ENCODE measurements around the gene CLDN3.

The CLDN3 gene

DNA sequence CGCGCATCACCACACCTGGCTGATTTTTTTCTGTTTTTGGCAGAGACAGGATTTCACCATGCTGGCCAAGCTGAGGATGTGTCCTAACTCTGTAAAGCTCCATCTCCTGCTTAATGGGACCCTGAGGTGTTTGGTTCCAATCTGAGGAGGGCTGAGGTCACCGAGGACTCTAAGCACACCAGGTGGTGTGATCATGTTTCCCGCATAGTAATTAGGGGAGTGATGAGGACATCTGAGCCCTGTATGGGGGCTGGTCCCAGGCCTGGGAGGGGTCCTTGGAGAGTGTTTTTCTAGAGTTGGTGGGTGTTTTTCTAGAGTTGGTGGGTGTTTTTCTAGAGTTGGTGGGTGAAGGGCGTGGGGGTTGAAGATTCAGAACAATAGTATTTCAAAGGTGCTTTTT is 28.5 kb downstream of the CLDN3 start:
- peaks cover 9% of the 10 kb centered on the region for H3K36me3 ChIP-seq (ENCODE audit: control insufficient read depth, low read depth, low read length)
- H3K9me3 ChIP-seq (ENCODE audit: control insufficient read depth, low read depth, low read length), result no peaks in the 10 kb centered on the region
- H3K27me3 ChIP-seq (ENCODE audit: control insufficient read depth, insufficient read depth, low read length), result peaks cover 3% of the 10 kb centered on the region
- H3K4me1 ChIP-seq (ENCODE audit: control insufficient read depth, low read depth, low read length), result peaks cover 32% of the 10 kb centered on the region
- H3K27ac ChIP-seq (ENCODE audit: low read length), result peak overlapping the region; percentile 85
- peak overlapping the region; percentile 79 for H3K9ac ChIP-seq (ENCODE audit: low read length)
- H3K4me3 ChIP-seq (ENCODE audit: low read length), result no peak overlapping the region

- Histone ChIP-seq H3K4me1 (ENCODE audit: control insufficient read depth, low read depth, low read length) (peaks cover 32% of the 10 kb centered on the region), H3K27ac (ENCODE audit: low read length) (no peak overlapping the region), H3K27me3 (ENCODE audit: control insufficient read depth, insufficient read depth, low read length) (peaks cover 3% of the 10 kb centered on the region), H3K9ac (ENCODE audit: low read length) (no peak overlapping the region), H3K36me3 (ENCODE audit: control insufficient read depth, low read depth, low read length) (peaks cover 11% of the 10 kb centered on the region), H3K4me3 (ENCODE audit: low read length) (no peak overlapping the region), H3K9me3 (ENCODE audit: control insufficient read depth, low read depth, low read length) (no peaks in the 10 kb centered on the region)
Observed at GRCh38 chr7:73740771-73741170, 29.3 kb downstream of the CLDN3 start.

DNA sequence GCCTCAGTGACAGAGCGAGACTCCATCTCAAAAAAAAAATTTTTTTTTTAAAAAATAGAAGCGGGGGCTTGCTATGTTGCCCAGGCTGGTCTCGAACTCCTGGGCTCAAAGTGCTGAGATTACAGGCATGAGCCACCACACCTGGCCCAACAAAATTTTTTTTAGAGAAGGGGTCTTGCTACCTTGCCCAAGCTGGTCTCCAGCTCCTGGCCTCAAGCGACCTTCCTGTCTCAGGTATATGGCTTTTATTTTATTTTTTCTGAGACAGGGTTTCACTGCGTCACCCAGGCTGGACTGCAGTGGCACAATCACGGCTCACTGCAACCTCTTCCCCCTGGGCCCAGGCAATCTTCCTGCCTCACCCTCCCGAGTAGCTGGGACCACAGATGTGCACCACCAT is 29.9 kb downstream of the CLDN3 start:
- Histone ChIP-seq H3K27ac (ENCODE audit: low read length) (no peak overlapping the region), H3K9ac (ENCODE audit: low read length) (no peak overlapping the region), H3K36me3 (ENCODE audit: control insufficient read depth, low read depth, low read length) (peaks cover 11% of the 10 kb centered on the region), H3K4me1 (ENCODE audit: control insufficient read depth, low read depth, low read length) (peaks cover 32% of the 10 kb centered on the region), H3K27me3 (ENCODE audit: control insufficient read depth, insufficient read depth, low read length) (peaks cover 3% of the 10 kb centered on the region), H3K9me3 (ENCODE audit: control insufficient read depth, low read depth, low read length) (no peaks in the 10 kb centered on the region), H3K4me3 (ENCODE audit: low read length) (no peak overlapping the region)

GRCh38 chr7:73739387-73739767 is 30.7 kb downstream of the CLDN3 start:
- Histone ChIP-seq H3K4me1 (ENCODE audit: control insufficient read depth, low read depth, low read length) (peaks cover 32% of the 10 kb centered on the region), H3K27ac (ENCODE audit: low read length) (no peak overlapping the region), H3K9ac (ENCODE audit: low read length) (peak overlapping the region; percentile 82), H3K9me3 (ENCODE audit: control insufficient read depth, low read depth, low read length) (no peaks in the 10 kb centered on the region), H3K36me3 (ENCODE audit: control insufficient read depth, low read depth, low read length) (peaks cover 11% of the 10 kb centered on the region), H3K27me3 (ENCODE audit: control insufficient read depth, insufficient read depth, low read length) (peaks cover 3% of the 10 kb centered on the region), H3K4me3 (ENCODE audit: low read length) (peak overlapping the region; percentile 85)

DNA sequence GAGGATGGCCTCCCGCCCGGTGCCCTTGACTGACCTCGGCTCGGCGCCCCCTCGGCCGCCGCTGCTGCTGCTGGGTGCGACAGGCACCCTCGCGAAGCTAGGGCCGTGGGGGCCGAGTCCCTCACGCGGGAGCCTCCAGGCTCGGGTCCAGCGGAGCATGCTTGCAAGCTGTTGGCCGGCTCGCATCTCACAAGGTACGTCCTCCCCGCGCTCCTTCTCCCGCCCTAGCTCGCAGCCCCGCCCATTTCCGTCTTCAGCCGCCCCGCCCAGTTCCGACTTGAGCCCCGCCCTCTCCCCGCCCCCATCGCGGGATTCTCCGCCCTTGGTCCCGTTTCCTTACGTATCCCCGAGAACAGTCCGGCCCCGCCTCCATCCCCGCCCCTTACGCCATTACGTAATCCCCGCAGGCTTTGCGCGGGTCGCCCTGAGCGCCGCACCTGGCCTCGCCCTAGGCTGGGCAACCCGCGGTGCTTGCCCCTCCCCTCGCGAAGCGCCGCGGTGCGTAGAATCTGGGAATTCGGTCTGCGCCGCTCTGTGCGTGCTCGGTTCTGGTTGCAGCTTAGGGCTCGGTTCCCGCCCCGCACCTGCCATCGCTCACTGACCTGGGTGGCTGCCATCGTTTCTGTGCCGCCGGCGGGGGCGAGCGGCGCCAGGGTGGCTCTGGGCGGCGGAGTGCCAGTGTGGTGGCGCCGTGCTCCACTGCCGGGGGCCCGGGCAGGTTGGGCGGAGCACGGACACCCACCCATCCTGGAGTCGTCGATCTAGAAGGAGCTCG is 31.3 kb downstream of the CLDN3 start, which contains the start of gene ABHD11:
Gene ABHD11, minus strand, starts transcription at position 191 of the 775 bp plus-strand sequence. Its CDS starts 32 bp downstream, at position 159.
- Histone ChIP-seq H3K9me3 (ENCODE audit: control insufficient read depth, low read depth, low read length) (no peaks in the 10 kb centered on the region), H3K36me3 (ENCODE audit: control insufficient read depth, low read depth, low read length) (peaks cover 11% of the 10 kb centered on the region), H3K4me1 (ENCODE audit: control insufficient read depth, low read depth, low read length) (peaks cover 29% of the 10 kb centered on the region), H3K27me3 (ENCODE audit: control insufficient read depth, insufficient read depth, low read length) (peaks cover 3% of the 10 kb centered on the region), H3K27ac (ENCODE audit: low read length) (no peak within 1 kb of the TSS), H3K9ac (ENCODE audit: low read length) (peak within 1 kb of the TSS; percentile 82), H3K4me3 (ENCODE audit: low read length) (peak within 1 kb of the TSS; percentile 85)

GRCh38 chr7:73738220-73738611 is 31.9 kb downstream of the CLDN3 start:
- no peaks in the 10 kb centered on the region for H3K9me3 ChIP-seq (ENCODE audit: control insufficient read depth, low read depth, low read length)
- peaks cover 23% of the 10 kb centered on the region for H3K4me1 ChIP-seq (ENCODE audit: control insufficient read depth, low read depth, low read length)
- H3K27ac ChIP-seq (ENCODE audit: low read length), result no peak overlapping the region
- peak overlapping the region; percentile 85 for H3K4me3 ChIP-seq (ENCODE audit: low read length)
- peaks cover 3% of the 10 kb centered on the region for H3K27me3 ChIP-seq (ENCODE audit: control insufficient read depth, insufficient read depth, low read length)
- peak overlapping the region; percentile 80 for H3K9ac ChIP-seq (ENCODE audit: low read length)
- peaks cover 11% of the 10 kb centered on the region for H3K36me3 ChIP-seq (ENCODE audit: control insufficient read depth, low read depth, low read length)

GRCh38 chr7:73737491-73738219 is 32.4 kb downstream of the CLDN3 start:
- Histone ChIP-seq H3K36me3 (ENCODE audit: control insufficient read depth, low read depth, low read length) (peaks cover 11% of the 10 kb centered on the region), H3K27me3 (ENCODE audit: control insufficient read depth, insufficient read depth, low read length) (peaks cover 3% of the 10 kb centered on the region), H3K9me3 (ENCODE audit: control insufficient read depth, low read depth, low read length) (no peaks in the 10 kb centered on the region), H3K4me3 (ENCODE audit: low read length) (peak overlapping the region; percentile 85), H3K4me1 (ENCODE audit: control insufficient read depth, low read depth, low read length) (peaks cover 20% of the 10 kb centered on the region), H3K9ac (ENCODE audit: low read length) (no peak overlapping the region), H3K27ac (ENCODE audit: low read length) (no peak overlapping the region)

- Histone ChIP-seq H3K9ac (ENCODE audit: low read length) (no peak overlapping the region), H3K36me3 (ENCODE audit: control insufficient read depth, low read depth, low read length) (peaks cover 11% of the 10 kb centered on the region), H3K27ac (ENCODE audit: low read length) (no peak overlapping the region)
Observed at GRCh38 chr7:73736885-73737284, 33.2 kb downstream of the CLDN3 start.

DNA sequence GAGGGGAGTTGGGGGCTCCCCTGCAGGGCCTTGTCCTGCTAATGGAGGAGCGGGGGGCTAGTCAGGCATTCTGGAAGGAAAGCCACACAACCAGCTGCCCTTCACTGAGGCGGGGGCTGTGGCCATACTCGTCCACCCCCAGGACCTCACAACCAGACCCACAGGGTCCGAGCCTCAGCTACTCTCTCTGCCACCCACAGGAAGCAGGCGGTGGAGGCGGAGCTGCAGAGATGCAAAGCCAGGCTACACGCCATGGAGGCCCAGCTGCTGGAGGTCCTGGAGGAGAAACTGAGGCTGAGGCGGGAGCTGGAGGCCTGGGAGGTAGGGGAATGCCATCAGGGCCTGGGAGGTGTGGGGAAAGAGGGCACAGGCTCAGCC is 34.6 kb downstream of the CLDN3 start:
- Histone ChIP-seq H3K4me3 (ENCODE audit: low read length) (no peak overlapping the region), H3K27me3 (ENCODE audit: control insufficient read depth, insufficient read depth, low read length) (peaks cover 3% of the 10 kb centered on the region), H3K36me3 (ENCODE audit: control insufficient read depth, low read depth, low read length) (peaks cover 11% of the 10 kb centered on the region), H3K9ac (ENCODE audit: low read length) (no peak overlapping the region), H3K27ac (ENCODE audit: low read length) (no peak overlapping the region), H3K4me1 (ENCODE audit: control insufficient read depth, low read depth, low read length) (peaks cover 4% of the 10 kb centered on the region), H3K9me3 (ENCODE audit: control insufficient read depth, low read depth, low read length) (no peaks in the 10 kb centered on the region)

More at GRCh38 chr7:73736885-73737284, 33.2 kb downstream of the CLDN3 start:
- H3K4me1 ChIP-seq (ENCODE audit: control insufficient read depth, low read depth, low read length), result peaks cover 13% of the 10 kb centered on the region
- peaks cover 3% of the 10 kb centered on the region for H3K27me3 ChIP-seq (ENCODE audit: control insufficient read depth, insufficient read depth, low read length)
- no peaks in the 10 kb centered on the region for H3K9me3 ChIP-seq (ENCODE audit: control insufficient read depth, low read depth, low read length)
- H3K4me3 ChIP-seq (ENCODE audit: low read length), result no peak overlapping the region

DNA sequence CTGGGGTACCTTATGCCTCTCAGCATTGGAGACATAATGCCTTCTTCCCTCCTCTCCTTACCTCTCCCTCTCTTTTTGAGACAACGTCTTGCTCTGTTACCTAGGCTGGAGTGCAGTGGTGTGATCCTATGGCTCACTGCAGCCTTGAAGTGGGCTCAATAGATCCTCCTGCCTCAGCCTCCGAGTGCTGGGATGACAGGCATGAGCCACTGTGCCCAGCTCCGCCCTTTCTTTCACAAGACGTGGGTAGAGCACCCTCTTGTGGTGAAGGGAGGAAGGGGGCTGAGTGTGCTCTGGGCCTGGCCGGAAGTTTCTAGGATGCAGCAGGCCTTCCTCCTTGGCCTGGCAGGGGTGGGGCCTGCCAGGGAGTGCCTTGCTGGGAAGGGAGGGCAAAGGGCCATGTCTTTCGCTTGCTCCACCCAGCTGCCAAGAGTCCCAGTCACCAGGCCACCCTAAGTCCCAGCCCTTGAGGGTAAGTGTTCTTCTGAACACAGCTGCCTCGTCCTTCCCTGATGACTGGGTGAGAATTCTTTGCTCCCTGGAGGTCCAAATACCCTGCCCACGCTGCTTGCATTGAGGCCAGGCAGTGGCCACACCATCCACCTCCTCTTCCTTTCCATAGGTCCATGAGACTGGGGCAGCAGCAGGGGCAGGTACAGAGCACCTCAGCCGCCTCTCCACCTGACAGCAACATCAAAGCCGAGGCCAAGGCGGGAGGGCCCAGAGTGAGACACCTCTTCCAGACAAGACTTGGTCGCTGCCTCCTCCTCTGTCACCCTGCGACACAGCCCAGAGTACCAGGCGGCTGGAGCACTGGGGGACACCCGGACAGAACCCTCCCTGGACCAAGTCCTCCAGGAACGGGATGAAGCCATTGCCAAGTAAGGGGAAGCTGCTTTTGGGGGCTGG is 35.2 kb downstream of the CLDN3 start:
- Histone ChIP-seq H3K36me3 (ENCODE audit: control insufficient read depth, low read depth, low read length) (peaks cover 11% of the 10 kb centered on the region), H3K4me3 (ENCODE audit: low read length) (no peak overlapping the region), H3K9me3 (ENCODE audit: control insufficient read depth, low read depth, low read length) (no peaks in the 10 kb centered on the region), H3K4me1 (ENCODE audit: control insufficient read depth, low read depth, low read length) (peaks cover 5% of the 10 kb centered on the region), H3K27me3 (ENCODE audit: control insufficient read depth, insufficient read depth, low read length) (peaks cover 3% of the 10 kb centered on the region), H3K27ac (ENCODE audit: low read length) (no peak overlapping the region), H3K9ac (ENCODE audit: low read length) (no peak overlapping the region)

DNA sequence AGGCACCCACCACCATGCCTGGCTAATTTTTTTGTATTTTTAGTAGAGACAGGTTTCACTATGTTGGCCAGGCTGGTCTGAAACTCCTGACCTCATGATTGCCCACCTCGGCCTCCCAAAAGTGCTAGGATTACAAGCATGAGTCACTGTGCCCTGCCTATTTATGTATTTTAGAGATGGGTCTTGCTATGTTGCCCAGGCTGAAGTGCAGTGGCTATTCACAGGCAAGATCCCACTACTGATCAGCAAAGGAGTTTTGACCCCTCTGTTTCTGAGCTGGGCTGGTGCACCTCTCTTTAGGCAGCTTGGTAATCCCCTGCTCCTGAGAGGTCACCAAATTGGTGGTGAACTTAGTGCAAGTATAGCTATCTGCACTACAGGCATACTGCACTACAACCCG is 37.7 kb downstream of the CLDN3 start:
- Histone ChIP-seq H3K4me3 (ENCODE audit: low read length) (no peak overlapping the region), H3K27ac (ENCODE audit: low read length) (no peak overlapping the region), H3K27me3 (ENCODE audit: control insufficient read depth, insufficient read depth, low read length) (no peaks in the 10 kb centered on the region), H3K36me3 (ENCODE audit: control insufficient read depth, low read depth, low read length) (peaks cover 10% of the 10 kb centered on the region), H3K9ac (ENCODE audit: low read length) (no peak overlapping the region), H3K4me1 (ENCODE audit: control insufficient read depth, low read depth, low read length) (peaks cover 8% of the 10 kb centered on the region), H3K9me3 (ENCODE audit: control insufficient read depth, low read depth, low read length) (no peaks in the 10 kb centered on the region)

All from iPS-18a (cell line).